HG03558 (cell line): ENCODE results near the gene NOSTRIN.
"Not testable (repeated sequence)": the region's sequence is repeated elsewhere in the genome, so short reads cannot be mapped to it uniquely, and the experiment has no call there.

Source experiments
- ATAC-seq: cut with Tn5 transposase; IDR thresholded peaks from one replicate; pipeline ENCODE4 v1.9.1; 2021; ENCODE audit warnings: moderate number of reproducible peaks; ENCODE audit not compliant: unreplicated experiment; ENCODE audit errors: extremely low read depth

Gene NOSTRIN

GRCh38 chr2:168789776-168790175, 12.7 kb upstream of the NOSTRIN start:
- no peak for ATAC-seq

DNA sequence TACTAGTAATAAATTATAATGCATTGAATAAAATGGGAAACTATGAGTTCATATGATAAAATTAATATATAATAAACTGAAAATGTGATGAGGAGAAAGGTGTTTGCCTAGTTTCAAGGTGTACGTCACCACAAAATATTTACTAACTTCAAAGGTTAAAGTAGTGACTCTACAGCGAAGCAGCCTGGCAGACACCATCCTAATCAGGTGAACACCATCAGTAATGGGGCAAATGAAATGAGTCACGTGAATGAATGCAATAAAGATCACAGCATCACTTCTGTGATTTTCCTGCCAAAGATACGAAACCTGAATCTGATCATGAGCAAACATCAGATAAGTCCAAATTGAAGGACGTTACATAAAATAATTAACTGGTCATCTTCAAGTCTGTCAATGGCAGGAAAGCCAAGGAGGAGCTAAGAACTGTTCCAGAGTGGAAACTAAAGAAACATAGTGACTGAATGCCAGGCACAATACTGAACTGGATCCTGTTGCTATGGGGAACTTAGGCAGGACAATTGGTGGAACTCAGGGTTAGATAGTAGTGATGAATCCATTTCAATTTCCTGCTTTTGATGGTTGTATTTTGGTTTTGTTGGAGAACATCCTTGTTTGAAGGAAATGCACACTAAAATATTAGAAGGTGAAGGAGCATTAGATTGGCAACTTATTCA, 12.1 kb upstream of the NOSTRIN start:
- no peak for ATAC-seq

- not testable (repeated sequence) for ATAC-seq
These were observed 11.3 kb upstream of the NOSTRIN start for GRCh38 chr2:168791140-168791539.

GRCh38 chr2:168793596-168793995, 8.8 kb upstream of the NOSTRIN start:
- ATAC-seq: no peak

DNA sequence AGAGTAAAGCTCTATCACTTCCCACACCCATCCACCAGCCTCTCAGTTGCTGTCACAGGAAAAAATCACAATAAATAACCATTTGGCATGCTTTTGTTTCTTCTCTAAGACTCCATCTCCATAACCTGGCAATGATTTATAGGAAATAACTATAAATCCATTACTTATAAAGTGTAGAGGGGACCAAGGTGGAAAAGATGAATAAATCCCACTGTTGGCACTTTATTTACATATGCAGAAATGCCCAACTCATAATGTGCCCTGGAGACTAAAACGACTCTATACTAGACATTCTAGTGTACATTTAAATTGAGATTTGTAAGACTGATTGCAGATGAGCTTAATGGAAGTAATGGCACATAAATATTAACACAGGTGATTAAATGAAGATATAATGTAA, 7.5 kb upstream of the NOSTRIN start:
- no peak for ATAC-seq

GRCh38 chr2:168796090-168796577, 6.3 kb upstream of the NOSTRIN start:
- ATAC-seq: no peak

DNA sequence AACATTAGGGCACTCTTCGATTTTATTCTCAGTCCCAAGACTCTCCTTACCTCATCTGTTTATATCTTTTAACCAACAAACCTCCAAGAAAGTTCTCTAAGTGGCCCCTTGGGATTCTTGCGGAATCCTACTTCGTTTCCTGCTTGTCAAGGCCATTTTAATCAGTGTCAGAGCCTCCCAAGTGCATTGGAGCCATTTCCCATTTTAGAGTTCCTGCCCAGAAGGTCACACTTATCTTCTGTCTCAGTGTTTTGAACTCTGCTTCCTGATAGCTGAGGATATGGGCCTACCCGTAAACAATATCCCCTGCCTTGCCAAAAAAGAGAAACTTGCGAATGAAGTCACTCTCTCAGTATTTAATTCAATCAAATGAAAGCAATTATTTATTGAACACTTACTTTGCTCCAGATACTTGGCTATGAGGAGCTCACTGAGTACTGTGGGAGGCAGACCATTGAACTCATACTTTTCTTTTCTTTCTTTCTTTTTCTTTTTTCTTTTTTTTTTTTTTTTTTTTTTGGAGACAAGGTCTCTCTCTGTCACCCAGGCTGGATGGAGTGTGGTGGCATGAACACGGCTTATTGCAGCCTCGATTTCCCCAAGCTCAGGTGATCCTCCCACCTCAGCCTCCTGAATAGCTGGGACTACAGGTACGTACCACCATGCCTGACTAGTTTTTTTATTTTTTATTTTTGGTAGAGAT, 5.7 kb upstream of the NOSTRIN start:
- ATAC-seq: no peak

DNA sequence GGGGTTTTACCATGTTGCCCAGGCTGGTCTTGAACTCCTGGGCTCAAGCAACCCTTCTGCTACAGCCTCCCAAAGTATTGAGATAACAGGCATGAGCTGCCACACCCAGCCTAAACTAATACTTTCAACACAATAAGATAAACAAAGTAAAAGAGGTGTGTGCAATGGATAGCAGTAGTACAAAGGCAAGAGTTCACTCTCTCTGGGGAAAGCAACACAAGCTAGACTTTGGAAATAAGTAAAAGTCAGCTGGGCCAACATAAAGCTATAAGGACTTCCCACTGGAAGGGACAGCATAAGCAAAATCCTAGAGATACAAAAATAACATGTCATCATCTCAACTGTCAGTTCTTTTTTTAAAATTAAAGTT, 5.2 kb upstream of the NOSTRIN start:
- ATAC-seq: no peak

DNA sequence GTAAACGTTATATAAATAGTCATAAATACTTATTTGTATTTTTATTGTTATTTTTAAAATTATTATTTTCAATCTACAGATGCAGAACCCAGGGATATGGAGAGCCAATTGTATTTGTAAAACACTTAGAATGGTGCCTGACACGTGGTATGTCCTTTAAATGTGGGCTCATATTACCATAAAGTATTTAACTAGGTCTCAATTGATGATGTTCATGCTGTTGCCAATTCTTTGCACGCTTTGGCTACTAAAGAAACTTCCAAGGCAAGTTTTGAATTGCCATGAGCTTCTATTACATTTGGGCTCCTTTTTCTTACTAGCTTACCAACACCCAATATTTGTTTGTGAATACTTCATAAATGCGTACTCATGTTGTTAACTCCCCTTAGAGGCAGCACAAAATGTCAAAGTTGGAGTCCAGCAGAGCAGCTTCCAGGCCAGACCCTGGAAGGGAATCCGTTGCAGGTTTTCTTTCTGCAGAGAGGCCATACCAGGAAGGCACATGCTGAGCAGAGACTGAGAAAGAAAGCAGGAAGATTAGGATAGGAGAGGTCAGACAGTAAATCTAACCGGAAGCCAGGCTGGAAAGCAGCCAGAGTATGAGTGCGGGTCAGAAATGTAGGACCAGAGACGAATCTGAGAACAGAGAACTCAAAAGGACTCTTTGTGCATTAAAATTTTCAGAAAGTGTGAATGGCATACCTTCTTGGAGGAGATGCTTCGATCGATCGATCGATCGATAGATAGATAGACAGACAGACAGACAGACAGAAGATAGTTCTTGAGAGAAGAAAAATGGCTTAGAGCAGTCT, 4.2 kb upstream of the NOSTRIN start:
- ATAC-seq: no peak

GRCh38 chr2:168798888-168799410, 3.5 kb upstream of the NOSTRIN start:
- ATAC-seq: no peak

DNA sequence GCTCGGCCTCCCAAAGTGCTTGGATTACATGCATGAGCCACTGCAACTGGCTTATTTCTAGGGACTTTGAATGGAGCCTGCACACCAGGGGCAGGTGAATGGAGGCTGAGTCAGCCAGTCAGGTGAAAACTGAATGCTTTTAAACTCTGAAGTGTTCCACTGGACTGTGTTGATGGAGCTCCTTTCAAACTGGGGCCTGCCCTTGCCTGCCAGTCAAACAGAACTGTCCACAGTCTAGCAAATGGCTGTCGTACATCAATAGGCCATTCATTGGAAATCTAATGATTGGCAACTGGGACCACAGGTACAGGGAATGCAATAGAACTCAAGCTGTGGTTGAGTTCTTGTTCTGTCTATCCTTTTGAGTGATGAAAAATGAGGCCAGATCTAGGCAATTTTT, 966 bp upstream of the NOSTRIN start:
- ATAC-seq: no peak

DNA sequence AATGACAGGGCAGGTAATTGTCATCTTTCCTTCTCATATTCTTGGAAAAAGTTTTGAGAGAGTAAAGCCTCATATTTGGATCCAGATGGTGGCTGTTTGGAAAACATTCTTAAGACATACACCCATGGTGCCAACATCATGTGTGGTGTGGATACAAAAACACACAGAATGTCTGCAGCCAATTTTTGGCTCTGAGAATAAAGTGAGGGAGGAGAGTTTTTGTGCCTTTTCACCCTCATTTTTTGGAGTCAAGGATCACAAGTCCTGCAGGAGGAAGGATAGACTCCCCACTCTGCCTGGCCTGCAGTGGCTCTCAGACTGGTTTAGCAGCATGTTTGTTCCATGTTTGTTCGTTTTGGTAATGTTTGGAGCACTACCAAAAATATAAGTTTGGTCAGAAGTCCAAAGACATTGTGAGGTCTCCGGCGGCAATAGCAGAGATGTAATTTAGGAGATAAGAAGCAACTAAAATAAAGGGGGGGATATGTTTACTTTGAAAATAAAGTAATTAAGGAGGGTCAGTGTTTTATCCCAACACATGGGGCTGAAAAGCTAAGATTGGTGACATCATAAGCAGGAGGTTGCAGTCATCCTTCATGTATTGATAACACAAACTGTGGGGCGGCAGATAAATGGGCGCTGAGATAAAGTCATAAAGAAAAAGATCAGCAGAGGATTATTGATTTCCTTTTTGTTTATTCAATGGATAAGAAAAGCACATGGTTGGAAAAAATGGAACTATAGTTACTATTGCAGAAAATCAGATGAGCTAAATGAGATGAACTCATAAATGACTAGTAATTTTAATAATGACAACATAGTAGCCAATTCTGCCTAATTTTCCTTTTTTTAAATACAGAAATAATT, 655 bp downstream of the NOSTRIN start:
- ATAC-seq: no peak

GRCh38 chr2:168804214-168804613, 1.8 kb downstream of the NOSTRIN start:
- ATAC-seq: no peak

- ATAC-seq: no peak
These were observed 3.2 kb downstream of the NOSTRIN start for GRCh38 chr2:168805615-168806014.

DNA sequence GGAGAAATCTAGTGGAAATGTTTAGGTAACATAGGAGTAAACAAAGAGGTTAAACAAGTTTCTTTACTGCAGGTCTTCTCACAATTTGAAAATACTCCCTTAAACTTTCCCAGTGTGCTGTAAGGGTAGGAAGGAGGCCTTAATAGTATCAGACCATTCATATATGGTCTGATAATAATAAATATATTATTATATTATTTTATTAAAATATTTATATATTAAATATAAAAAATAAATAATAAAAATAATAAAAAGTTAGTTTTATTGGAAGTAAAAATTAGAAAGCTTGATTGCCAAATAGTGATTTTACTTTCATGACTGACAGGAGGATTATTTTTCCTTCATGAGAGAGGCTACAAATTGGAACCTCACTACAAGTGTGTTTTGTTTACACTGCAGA, 7.1 kb downstream of the NOSTRIN start:
- no peak for ATAC-seq

DNA sequence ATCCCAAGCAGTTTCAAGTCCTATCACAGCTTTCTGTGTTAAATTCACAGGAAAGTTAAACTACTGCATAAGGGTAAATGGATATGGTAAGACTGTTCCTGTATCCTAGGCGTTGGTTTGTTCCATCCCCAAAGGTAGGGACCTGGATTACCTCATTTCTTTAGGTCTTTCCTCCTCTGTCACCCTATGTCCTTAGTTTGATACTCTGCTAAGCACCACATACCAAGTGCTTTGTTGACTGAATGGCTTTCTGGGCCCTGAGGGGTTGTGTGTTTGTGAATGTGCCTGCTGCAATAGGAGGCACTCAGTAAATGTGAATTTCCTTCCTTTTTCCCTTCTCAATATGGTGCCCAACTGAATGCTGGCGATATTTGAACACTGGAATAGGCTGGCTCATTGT, 7.8 kb downstream of the NOSTRIN start:
- no peak for ATAC-seq

GRCh38 chr2:168811696-168812095, 9.3 kb downstream of the NOSTRIN start:
- ATAC-seq: no peak

DNA sequence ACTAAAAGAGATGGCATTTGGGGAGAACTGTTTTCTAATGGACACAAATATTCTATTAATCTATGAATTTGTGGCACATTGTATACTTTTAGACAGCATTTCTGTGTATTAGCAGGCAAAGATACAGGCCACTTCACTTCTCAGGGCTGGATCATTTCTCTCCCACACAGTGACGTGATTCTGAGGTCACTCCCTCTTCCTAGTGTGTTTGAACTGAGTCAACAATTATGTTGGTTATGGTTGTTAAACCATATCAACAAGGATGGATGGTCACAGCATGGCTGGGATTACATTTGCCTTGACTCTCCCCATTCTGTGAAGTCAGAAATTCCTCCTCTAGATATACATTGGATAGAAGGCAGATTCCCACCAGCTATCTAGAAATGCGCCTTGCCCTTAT, 11.6 kb downstream of the NOSTRIN start:
- ATAC-seq: no peak

- no peak for ATAC-seq
These were observed 12.8 kb downstream of the NOSTRIN start for GRCh38 chr2:168814939-168815907.
